D721Med (cell line): Measurements from ENCODE around the gene VAT1L.

Source experiments
- DNase-seq: peaks from one replicate; pipeline ENCODE4 v3.0.0; 2011; ENCODE audit warnings: low spot score; ENCODE audit not compliant: insufficient read length
- FAIRE-seq: peaks from 2 replicates; lab custom pipeline; 2011; peaks lifted over from hg19 to GRCh38; lab: Jason Lieb, UNC
- CTCF ChIP-seq: IDR thresholded peaks from 2 replicates; pipeline ENCODE4 v1.5.1; 2012; ENCODE audit warnings: mild to moderate bottlenecking, control low read depth; ENCODE audit not compliant: insufficient read depth; ENCODE audit errors: missing control alignments

The VAT1L gene

GRCh38 chr16:77877712-77878347 is 89.5 kb downstream of the VAT1L start:
- no peak for TF ChIP-seq CTCF
- FAIRE-seq: no peak
- no peak for DNase-seq

DNA sequence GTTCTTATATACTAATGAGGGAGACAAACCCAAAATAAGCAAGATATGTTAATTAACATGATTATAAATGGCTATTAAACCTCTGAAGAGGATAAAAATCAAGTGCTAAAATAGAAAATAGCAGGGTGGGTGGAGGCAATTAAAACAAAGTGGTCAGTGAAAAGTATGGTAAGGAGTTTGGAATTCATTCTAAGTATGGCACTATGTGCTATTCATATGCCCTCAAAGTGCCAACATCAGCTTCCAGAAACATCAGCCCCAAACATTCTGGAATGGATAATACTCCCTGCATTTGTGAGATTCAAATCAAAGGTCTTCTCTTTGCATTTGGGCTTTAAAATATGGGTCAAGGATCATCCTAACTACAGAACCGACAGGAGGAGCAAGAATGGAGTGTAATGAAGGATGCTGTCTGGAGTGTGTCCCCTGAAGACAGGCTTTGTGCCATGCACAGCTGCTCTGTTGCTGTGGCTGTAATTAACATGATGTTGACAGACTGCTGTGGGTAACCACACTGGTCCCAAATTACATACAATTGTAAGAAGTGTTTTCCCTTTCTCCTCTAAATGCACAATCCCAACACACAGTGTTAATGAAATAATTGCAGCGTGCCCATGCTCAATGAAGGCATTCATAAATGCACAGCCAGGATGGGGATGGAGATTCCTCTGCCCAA is 93.1 kb downstream of the VAT1L start:
- DNase-seq (no peak), FAIRE-seq (no peak)
- no peak for TF ChIP-seq CTCF

DNA sequence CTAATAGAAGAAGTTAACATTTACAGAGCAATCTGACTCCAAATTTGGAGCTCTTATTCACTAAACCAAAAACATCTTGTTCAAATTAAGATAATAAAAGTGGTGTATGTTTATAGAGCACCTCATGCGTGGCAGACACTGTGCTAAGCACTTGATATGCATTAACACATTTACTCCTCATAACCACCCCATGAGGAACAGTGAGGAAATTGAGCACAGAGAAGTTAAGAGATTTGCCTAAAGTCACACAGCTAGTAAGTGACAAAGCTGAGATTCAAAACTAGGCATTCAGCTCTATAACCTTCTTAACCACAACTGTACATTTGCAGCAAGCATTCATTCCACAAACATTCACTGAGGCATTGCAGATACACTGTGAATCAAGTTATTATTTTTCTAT is 94.0 kb downstream of the VAT1L start:
- no peak for DNase-seq
- TF ChIP-seq CTCF: no peak
- no peak for FAIRE-seq

DNA sequence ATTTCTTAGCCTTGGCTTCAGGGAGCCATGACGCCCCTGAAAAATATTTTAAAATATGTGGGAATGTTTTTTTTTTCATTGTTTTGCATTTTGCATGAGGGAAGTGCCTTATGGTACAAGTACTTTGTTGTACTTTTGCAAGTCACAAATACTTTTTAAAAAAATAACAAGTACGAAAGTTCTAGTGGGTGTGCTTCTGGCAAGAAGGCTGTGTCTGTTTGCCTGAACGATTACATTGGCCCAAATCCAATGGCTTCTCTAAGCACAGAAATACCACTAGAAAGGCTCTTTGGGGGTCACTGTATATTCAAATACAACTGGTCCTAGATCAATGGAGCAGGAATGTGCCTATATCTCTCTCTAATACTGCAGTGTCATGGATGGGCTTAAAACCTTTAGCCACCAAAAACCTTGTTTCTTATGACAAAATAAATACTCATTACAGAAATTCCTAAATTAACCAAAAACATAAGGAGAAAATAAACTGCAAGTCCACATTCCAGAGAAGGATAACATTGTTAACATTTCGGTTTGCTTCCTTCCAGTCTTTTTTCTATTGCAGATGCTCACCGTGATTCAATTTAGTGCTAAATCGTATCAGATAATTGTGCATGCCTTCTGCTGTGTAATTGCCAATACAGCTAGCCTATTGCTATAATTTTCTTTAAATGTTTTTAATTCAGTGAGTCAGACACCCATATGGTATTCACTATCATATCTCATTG is 97.4 kb downstream of the VAT1L start:
- no peak for TF ChIP-seq CTCF
- no peak for DNase-seq
- no peak for FAIRE-seq

DNA sequence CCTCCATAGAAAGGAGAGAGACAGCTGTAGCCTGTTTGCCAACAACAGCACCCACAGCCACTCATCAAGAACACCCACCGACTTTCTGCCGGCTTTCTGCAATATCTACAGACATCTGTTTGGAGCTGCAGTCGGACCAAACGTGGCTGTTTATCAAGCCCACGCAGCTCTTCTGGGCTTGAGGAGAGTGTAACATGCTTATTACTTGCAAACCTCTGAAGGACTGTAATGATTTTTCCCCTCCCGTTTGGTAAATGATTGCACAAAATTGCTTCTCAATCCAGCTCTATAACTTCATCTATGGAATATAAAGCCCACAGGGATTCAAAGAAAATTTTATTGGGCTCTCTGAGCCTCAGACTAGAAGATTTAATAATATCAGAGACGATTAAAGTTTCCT is 100.5 kb downstream of the VAT1L start:
- no peak for TF ChIP-seq CTCF
- no peak for DNase-seq
- FAIRE-seq: no peak

DNA sequence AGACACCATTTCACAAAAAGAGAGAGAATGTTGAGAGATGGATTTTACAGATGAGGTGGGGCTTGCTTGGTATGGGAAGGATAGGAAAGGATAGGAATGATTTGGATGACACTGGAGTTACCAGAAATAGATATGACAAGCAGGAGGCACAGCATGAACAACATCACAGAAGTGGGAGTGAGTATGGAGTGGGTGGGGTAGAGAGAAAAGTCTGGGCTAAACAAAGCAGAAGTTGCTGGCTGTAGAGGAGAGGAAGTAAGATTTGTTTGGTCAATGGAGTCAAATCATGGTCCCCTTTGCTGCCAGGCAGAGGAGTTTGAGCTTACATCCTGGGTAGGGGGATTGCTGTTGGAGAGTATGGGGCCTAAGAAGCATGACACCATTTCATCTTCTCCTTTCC is 101.7 kb downstream of the VAT1L start:
- TF ChIP-seq CTCF: no peak
- DNase-seq: no peak
- FAIRE-seq: no peak
